ENCODE data around the gene LARGE1. TPM values are rescaled to one million over a fixed set of nuclear protein-coding genes. Genes with fewer than 3 reads are reported as not detected.

LARGE1 gene
- total RNA-seq, 1 experiment from 2014 or later: 1.3 TPM

GRCh38 chr22:33381531-33382406 is 538.5 kb downstream of the LARGE1 start:
- CTCF ChIA-PET: no interaction called here
- no peak overlapping the region for H2AFZ ChIP-seq (ENCODE audit: low read length)
- TF ChIP-seq EZH2phosphoT487 (IDR thresholded peaks at IDR 0.05; ENCODE audit: borderline replicate concordance, low read length) (no peak), EZH2 (IDR thresholded peaks at IDR 0.05; ENCODE audit: low read length, unreplicated experiment) (no peak), CTCF (conservative IDR thresholded peaks at IDR 0.05; ENCODE audit: low read depth, low read length) (no peak)
- no TSS peak for BruUV-seq (replicated peaks)
- H3K27ac ChIP-seq (ENCODE audit: low read length): no peak overlapping the region
- no peaks in the 10 kb centered on the region for H3K36me3 ChIP-seq (ENCODE audit: low read depth, low read length)
- H3F3A ChIP-seq (ENCODE audit: low read length, unreplicated experiment): no peaks in the 10 kb centered on the region
- no peaks in the 10 kb centered on the region for H3K79me2 ChIP-seq (ENCODE audit: low read length)
- H3K9me3 ChIP-seq (ENCODE audit: low read length): no peaks in the 10 kb centered on the region
- H3K4me3 ChIP-seq (ENCODE audit: low read length): no peak overlapping the region
- H3K9me2 ChIP-seq (replicated peaks; ENCODE audit: low read length): no peaks in the 10 kb centered on the region
- H3K9ac ChIP-seq (ENCODE audit: low read length): no peak overlapping the region
- H3K4me1 ChIP-seq (ENCODE audit: insufficient read depth, low read length): no peaks in the 10 kb centered on the region
- H3K27me3 ChIP-seq (ENCODE audit: low read length): no peaks in the 10 kb centered on the region
- intact Hi-C loops (cut with micrococcal nuclease): no loop called here
- DNase-seq: no peak
- H4K20me1 ChIP-seq (ENCODE audit: low read length): no peaks in the 10 kb centered on the region
- no peak overlapping the region for H3K4me2 ChIP-seq (ENCODE audit: low read length)
- POLR2A ChIA-PET (ENCODE audit: unreplicated experiment): no interaction called here
- ATAC-seq: no peak

GRCh38 chr22:33380789-33381530 is 539.3 kb downstream of the LARGE1 start:
- ChIA-PET POLR2A (ENCODE audit: unreplicated experiment) (no interaction called here), CTCF (no interaction called here)
- no peak overlapping the region for H3K9ac ChIP-seq (ENCODE audit: low read length)
- no peaks in the 10 kb centered on the region for H4K20me1 ChIP-seq (ENCODE audit: low read length)
- intact Hi-C loops (cut with micrococcal nuclease): no loop called here
- no peaks in the 10 kb centered on the region for H3K27me3 ChIP-seq (ENCODE audit: low read length)
- no peaks in the 10 kb centered on the region for H3K79me2 ChIP-seq (ENCODE audit: low read length)
- no peaks in the 10 kb centered on the region for H3F3A ChIP-seq (ENCODE audit: low read length, unreplicated experiment)
- peak; percentile 29 for DNase-seq
- H3K9me3 ChIP-seq (ENCODE audit: low read length): no peaks in the 10 kb centered on the region
- no peaks in the 10 kb centered on the region for H3K4me1 ChIP-seq (ENCODE audit: insufficient read depth, low read length)
- TF ChIP-seq EZH2phosphoT487 (IDR thresholded peaks at IDR 0.05; ENCODE audit: borderline replicate concordance, low read length): no peak
- TF ChIP-seq CTCF (conservative IDR thresholded peaks at IDR 0.05; ENCODE audit: low read depth, low read length): no peak
- no peak for TF ChIP-seq EZH2 (IDR thresholded peaks at IDR 0.05; ENCODE audit: low read length, unreplicated experiment)
- no peak overlapping the region for H3K4me3 ChIP-seq (ENCODE audit: low read length)
- H3K4me2 ChIP-seq (ENCODE audit: low read length): no peak overlapping the region
- no peak overlapping the region for H3K27ac ChIP-seq (ENCODE audit: low read length)
- no peak for ATAC-seq
- BruUV-seq (replicated peaks): no TSS peak
- no peaks in the 10 kb centered on the region for H3K9me2 ChIP-seq (replicated peaks; ENCODE audit: low read length)
- no peaks in the 10 kb centered on the region for H3K36me3 ChIP-seq (ENCODE audit: low read depth, low read length)
- H2AFZ ChIP-seq (ENCODE audit: low read length): no peak overlapping the region

GRCh38 chr22:33379836-33380235 is 540.4 kb downstream of the LARGE1 start:
- Histone ChIP-seq H3K79me2 (ENCODE audit: low read length) (no peaks in the 10 kb centered on the region), H3K4me1 (ENCODE audit: insufficient read depth, low read length) (no peaks in the 10 kb centered on the region), H3K9me3 (ENCODE audit: low read length) (no peaks in the 10 kb centered on the region), H3K9me2 (replicated peaks; ENCODE audit: low read length) (no peaks in the 10 kb centered on the region), H3K27ac (ENCODE audit: low read length) (no peak overlapping the region), H3K4me2 (ENCODE audit: low read length) (no peak overlapping the region), H3K4me3 (ENCODE audit: low read length) (no peak overlapping the region), H3F3A (ENCODE audit: low read length, unreplicated experiment) (no peaks in the 10 kb centered on the region), H3K9ac (ENCODE audit: low read length) (no peak overlapping the region), H3K27me3 (ENCODE audit: low read length) (no peaks in the 10 kb centered on the region), H4K20me1 (ENCODE audit: low read length) (no peaks in the 10 kb centered on the region), H2AFZ (ENCODE audit: low read length) (no peak overlapping the region), H3K36me3 (ENCODE audit: low read depth, low read length) (no peaks in the 10 kb centered on the region)
- no TSS peak for BruUV-seq (replicated peaks)
- TF ChIP-seq CTCF (conservative IDR thresholded peaks at IDR 0.05; ENCODE audit: low read depth, low read length) (no peak), EZH2 (IDR thresholded peaks at IDR 0.05; ENCODE audit: low read length, unreplicated experiment) (no peak), EZH2phosphoT487 (IDR thresholded peaks at IDR 0.05; ENCODE audit: borderline replicate concordance, low read length) (no peak)
- CTCF ChIA-PET: no interaction called here
- intact Hi-C loops (cut with micrococcal nuclease): no loop called here
- no peak for ATAC-seq
- POLR2A ChIA-PET (ENCODE audit: unreplicated experiment): no interaction called here
- DNase-seq: no peak
